Stimulated activated CD4-positive, alpha-beta T cell treated with anti-CD3 and anti-CD28 coated beads, TNF-alpha, amount 100 ng/mL, for 24 hours (primary cell): ENCODE measurements around the gene GPR176.

Experiments used
- DNase-seq, 3 experiments: peaks; one replicate each; pipeline ENCODE4 v3.0.0-alpha.2; 2020; ENCODE audit warnings: low read depth in 3 of 3

The GPR176 gene, protein sequence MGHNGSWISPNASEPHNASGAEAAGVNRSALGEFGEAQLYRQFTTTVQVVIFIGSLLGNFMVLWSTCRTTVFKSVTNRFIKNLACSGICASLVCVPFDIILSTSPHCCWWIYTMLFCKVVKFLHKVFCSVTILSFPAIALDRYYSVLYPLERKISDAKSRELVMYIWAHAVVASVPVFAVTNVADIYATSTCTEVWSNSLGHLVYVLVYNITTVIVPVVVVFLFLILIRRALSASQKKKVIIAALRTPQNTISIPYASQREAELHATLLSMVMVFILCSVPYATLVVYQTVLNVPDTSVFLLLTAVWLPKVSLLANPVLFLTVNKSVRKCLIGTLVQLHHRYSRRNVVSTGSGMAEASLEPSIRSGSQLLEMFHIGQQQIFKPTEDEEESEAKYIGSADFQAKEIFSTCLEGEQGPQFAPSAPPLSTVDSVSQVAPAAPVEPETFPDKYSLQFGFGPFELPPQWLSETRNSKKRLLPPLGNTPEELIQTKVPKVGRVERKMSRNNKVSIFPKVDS

DNA sequence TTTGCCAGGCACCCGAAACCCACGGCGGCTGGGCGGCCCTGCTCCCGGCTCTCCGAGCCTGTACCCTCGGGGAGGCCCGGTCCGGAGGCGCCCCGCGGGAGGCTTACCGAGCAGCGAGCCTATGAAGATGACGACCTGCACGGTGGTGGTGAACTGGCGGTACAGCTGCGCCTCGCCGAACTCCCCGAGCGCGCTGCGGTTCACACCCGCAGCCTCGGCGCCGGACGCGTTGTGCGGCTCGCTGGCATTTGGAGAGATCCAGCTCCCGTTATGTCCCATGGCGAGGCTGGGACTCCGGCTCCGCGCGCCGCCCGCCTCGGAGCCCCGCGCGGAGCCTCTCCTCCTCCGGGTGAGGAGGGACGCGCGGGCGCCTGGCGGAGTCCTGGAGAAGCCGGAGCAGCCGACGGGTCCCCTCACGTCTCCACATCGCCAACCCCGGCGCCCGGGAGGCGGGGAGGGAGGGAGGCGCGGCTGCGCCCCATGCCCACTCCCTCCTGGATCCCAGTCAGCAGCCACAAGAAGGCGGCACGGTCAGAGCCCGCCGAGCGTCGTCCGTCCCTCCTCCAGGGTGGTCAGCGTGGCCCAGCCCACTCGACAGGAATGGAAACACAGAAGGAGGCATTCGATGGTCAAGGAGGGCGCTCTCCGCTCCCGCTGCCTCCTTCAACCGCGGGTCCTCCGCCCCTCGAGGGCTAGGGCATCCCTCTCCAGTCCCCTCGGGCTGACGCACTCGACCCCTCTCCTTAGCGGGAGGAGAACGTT, at the start of gene GPR176:
TSS of gene GPR176 (minus strand) at position 519 of the 762 bp plus-strand sequence. CDS start at position 279, 240 bp downstream.
- no peak for DNase-seq

DNA sequence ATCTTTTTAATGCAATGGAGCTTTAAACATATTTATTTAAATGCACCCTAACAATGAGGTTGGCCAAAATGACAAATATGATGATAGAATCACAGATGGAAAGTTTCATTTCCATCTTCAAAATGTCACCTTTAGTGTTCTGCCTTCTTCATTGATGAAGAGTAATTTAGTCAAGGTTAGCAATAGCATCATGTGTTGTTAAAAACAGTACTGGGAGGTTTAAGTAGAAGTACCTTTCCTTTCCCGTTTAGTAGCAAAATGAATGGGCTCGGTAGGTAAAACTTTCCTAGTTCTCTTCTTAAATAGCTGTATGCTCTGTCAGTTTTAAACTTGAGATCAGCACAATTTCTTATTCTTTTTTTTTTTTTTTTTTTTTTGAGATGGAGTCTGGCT, 48.9 kb upstream of the GPR176 start:
- no peak for DNase-seq

DNA sequence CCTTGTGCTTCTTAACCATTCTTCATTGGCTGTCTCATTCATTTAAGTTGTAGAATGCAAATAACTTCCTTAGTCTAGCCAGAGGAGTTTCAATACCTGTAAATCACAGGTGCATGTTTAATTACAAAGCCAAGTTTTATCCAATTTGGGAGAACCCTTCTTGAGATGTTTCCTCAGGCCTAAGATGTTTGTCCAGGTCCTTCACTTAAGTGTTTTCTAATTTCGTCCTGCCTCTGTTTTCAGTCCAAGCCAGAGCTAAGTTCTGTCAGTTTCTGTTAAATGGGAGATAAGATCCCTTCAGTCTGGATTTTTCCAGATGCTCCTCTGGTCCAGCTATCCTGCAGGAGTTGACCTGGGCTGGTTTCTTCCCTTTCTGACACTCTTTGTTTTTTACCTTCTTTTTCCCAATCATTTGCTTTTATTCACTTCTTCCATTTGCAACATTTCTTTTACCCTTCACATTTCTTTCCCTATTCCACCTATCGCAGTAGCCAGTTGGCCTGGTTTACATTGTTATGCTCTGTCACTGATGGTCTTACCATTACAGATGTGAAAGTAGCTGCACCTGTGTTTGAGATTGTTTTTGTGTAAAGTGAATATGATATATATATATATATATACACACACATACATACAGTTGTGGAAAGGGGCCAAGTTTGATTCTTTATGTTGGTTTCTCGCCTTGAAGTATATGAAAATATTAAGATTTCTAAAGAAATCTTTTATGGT, 48.4 kb upstream of the GPR176 start:
- no peak for DNase-seq

DNA sequence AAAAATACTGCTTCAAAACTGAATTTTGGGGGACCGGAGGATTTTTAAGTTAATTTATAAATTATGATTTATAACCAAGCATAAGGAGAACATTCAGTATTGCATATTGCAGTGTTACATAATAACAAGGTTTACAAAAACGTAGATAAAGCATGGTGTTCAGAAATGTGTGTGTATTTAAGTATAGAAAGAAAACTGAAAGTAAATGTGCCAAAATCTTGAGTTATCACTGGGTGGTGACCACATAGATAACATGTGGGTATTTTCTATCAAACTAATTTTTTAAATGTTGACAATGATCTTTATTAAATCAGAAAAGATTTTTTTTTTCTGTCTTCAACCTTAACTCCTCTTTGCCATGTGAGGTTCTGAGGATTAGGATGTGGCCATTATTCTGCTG, 46.5 kb upstream of the GPR176 start:
- no peak for DNase-seq

DNA sequence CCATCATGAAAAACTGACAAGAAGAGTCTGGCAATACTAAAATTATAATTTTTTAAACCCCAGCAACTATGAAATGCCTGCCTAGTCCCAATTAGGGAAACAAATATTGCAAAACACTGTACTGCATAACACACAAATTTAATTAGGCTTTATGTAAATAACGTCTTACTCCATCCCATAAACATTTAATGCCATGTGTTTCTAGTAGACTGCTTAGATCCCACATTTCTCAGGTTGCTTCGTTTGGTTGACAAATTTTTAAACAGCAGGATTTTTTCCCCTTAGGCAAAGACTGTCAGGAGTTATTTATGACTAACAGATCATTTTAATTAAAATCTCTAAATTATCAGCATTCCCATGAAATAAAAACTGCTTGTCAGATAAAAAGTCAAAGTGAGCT, 43.7 kb upstream of the GPR176 start:
- no peak for DNase-seq

DNA sequence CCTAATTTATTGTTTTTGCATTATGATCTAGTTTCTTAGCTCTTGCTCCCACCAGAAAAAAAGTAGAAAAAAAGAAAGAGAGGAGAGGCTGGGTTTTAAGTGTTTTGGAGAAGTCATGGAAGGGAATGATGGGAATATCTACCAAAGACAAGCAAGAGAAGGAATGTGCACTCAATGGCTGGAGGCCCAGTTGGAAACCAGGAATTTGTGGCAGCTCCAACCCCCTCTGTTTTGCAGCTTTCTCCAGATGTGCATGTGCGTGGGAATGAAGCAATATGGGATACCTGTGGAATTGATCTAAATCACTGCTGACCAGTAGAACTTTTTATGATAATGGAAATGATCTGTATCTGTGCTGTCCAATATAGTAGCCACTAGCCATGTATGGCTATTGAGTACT, 41.0 kb upstream of the GPR176 start:
- DNase-seq, result no peak

DNA sequence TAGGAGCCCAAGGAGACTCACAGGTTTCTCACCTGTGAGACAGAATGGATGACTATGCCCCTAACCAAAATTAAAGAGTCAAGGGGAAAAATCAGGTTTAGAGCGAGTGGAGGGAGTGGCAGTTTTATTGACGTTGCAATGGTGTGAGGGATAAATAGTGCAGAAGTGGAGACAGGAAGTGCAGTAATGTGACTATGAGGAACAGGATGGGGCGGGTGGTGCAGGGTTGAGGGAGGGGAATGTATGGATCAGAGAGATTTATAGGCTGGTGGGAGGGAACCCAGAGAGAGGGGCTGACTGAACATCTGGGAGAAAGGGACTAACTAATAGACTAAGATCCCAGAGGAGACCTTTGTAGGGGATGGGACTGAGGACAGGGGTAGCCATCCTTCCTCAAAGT, 40.3 kb upstream of the GPR176 start:
- no peak for DNase-seq

DNA sequence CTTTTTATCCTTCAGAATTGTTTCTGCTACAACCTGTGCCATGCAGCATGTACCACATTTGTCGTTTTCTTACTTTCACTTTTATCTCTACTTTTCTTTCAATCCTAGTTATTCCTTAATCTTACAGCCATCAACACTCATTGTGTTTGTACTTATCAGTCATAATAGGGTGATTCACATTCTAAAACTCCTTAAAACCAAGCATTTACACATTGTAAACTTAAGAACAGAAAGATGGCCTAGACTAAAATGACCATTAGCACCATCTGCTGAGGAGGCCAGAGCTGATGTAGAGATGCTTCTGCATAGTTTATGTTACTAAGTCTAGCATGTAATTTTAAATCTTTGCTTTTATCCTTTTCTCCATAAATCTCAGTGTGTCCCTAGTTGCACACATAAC, 39.3 kb upstream of the GPR176 start:
- no peak for DNase-seq

DNA sequence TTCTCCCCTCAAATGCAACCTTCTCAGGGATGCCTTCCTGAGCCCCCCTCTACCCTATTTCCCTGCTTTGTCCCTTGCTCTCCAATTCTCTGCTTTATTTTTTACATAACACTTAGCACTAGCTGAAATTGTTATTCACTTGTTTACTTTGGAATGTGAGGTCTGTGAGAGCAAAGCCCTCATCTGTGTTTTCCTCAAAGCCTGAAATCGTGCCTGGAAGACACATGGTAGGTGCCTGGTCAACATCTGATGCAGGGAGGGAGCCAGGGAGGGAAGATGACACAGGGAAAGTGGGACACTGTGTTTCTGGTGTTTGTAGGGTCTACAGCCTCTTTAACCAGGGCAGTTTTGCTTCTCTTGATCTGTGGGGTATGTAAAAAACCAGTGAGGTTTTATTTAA, 37.4 kb upstream of the GPR176 start:
- no peak for DNase-seq

DNA sequence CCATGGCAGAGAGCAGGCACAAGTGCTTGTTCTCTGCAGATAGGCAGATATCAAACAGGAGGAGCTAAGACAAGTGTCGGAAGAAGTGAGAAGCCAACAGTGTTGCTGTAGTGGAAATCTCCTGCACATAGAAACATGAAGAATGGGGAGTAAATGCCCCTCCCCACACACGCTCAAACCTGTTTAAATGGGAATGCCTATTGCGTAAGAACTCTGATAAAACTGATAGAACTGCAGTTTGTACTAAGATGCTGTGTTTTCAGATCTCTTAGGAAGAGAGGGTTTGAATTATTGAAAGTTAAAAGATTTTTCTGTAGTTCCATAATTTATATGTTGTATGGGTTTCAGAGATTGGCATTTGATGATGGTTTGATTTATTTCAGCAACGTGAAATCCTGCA, 33.5 kb upstream of the GPR176 start:
- DNase-seq, result no peak

DNA sequence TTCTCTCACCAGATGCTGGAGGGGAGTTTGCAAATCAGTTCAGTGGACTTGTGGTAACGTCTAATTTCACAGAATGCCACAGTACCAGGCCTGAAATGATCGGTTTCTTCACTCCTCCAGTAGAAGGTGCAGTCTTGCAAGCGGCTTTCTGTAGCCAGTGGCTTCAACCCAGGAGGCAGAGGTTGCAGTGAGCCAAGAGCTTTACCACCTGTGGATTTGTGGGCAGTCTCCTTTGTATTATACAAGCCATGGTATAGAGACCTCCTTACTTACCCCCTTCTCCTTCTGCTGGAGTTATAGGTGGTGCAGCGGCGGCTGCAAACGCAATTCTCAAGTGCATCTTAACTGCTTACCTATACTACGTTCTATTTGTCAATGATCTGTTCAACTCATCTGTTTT, 31.5 kb upstream of the GPR176 start:
- DNase-seq, result no peak

DNA sequence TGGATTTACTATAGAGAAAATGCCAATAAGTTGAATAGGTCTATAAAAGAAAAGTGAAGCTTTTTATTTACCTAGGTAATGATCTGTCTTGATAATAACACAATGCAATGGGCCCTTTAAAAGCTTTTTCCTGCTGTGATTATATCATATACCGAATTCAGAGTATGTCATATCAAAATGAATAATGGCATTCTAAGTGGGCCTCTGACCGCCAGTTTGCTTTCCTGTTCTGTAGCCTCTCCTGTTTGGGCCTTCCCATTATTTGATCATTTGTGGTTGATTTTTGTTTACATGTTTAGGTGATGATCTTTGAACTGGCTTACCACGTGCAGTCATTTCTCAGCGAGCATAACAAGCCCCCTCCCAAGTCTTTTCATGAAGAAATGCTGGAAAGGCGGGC, 28.8 kb upstream of the GPR176 start:
- no peak for DNase-seq

DNA sequence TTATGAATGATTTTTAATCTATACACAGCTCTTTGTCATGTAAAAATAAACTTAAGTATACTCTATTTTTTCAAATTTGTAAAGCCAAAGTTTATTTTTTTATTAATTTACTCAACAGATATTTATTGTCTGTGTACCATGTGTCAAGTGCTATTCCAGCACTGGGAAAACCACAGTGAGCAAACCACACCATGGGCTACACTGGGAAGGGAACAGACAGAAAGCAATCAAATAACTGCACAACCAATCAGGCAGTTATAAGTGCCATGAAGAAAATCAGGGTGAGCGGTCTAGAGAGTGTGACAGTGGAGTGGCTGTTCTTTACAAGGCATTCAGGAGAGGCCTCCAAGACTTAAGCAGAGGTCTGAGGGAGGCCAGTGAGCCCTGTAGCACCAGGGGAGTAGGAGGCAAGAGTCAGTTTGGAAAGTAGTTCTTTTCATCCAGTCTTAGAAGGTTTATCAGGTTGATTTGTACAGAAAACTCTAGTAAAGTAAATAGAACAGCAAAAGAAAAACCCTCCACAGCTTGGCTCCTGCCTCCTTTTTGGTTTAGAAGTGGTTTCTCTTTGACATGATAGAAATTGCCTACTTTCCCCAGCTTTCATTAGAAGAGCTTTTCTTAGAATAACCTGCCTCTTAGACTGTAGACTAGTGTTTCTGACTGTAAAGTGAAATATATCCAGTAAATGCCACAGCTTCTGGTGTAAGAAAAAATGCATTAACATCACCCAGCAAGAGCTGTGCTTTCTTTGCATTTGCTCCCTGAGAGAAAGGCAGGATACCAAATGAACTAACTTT, 27.5 kb upstream of the GPR176 start:
- no peak for DNase-seq

DNA sequence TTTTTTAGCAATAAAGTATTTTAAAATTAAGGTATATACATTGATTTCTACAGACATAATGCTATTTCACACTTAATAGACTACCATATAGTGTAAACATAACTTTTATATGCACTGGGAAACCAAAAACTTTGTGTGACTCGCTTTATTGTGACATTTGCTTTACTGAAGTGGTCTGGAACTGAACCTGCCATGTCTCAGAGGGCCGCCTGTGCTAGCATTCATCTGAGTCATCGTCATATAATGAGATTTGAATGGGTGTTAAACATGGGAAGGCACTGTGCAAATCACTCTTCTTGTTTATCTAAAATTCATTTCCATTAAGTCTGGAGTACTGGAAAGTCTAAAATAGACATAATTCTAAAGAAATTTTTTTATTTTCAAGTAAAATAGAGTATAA, 26.8 kb upstream of the GPR176 start:
- DNase-seq, result no peak

DNA sequence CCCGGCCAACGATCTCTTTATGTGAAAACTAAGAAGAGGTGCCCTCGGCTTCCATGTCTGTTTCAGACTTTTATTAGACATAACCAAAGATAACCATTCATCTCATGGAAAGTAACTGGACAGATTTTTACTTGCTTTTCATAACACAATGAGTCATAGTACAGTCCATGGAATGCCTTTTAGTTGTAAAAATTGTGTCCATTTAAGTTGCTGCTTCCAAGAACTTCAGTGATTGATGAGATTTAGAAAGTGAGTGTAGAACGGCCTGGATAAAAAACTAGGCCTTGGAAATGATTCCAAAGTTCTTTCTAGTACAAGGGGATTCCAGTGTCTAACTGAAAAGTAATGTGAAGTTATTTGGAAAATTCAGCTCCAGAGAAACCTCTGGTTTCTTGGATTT, 24.7 kb upstream of the GPR176 start:
- DNase-seq, result no peak

DNA sequence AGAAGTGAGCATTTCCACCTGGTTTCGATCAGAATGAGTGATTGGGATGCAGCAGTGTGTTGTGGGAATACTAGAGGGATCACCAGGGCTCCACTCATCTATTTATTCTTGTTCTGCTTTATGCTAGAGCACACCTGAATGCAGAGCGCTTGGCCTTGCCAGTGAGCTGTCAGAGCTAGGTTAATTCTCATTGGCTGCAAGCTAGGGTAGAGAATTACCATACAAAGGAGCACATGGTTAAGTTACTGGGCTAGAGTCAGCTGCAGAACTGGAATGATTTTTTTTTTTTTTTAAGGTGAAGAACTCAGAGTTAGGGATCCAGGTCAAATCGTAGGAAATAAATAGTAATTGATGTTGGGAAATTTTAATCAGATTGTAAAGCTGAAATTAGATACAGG, 22.7 kb upstream of the GPR176 start:
- no peak for DNase-seq

DNA sequence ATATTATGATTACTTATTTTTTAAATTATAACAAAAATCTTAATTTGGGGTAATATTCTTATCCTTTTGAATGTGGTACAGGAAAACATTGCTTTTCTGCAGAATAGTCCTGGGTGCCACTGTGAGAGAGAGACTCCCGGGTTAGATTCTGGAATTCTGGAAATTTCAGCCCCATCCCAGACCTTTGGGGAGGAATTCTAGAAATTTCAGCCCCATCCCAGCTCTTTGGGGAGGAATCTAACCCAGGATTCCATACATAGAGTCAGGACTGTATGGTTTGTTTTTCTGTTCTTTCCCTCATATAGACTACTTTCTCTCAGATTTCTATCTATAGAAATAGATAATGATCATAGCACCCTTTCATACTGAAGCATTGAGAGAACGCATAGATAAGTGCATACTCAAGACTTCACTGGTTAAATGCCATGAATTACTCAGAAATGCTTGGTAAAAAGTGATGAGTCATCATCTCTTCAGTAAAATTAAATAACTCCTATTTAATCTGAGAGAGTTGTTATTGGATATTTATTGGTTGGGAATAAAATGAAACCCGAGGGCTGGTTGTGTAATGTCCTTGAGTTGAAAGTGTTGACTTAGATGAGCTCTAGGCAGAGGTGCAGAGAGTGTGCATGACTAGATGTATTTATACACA, 22.2 kb upstream of the GPR176 start:
- DNase-seq, result no peak

DNA sequence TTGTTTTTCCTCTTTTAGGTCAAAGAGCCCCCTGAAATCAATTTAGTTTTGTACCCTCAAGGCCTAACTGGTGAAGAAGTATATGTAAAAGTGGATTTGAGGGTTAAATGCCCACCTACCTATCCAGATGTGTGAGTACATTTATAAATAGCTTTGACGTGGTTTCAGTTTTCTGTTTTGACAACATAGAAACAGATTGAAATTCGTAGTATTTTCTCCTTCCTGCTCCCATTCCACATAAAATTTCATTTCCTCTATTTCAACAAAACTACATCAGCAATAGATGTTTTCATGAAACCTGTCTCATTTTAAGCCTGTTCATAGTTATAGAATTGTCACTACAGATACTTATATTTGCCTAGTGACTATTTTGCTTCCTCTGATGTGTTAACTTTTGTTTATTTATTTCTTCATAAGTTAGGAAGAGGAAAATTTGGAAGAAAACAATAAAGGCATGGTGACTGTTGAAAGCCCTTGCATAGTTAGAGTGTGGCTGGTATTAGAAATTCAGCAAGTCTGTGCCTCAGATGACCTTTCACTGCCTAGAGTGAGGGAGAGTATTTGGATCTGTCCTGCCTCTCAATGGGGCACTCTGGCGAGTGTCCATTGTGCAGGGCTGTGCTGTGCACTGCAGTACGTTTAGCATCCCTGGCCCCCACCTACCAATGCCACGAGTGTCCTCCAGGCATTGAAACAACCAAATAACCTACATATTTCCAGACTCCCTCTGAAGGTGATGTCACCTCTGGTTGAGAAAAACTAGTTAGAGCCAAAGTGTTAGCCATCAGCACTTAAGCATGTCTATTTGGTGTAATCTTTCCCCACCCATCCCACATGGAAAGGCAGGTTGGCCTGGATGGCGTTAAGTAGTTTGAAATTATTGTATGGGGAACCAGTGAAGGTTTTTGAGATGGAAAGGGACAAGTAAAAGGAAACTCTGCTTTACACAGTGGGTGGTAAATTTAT, 19.7 kb upstream of the GPR176 start:
- DNase-seq, result no peak

DNA sequence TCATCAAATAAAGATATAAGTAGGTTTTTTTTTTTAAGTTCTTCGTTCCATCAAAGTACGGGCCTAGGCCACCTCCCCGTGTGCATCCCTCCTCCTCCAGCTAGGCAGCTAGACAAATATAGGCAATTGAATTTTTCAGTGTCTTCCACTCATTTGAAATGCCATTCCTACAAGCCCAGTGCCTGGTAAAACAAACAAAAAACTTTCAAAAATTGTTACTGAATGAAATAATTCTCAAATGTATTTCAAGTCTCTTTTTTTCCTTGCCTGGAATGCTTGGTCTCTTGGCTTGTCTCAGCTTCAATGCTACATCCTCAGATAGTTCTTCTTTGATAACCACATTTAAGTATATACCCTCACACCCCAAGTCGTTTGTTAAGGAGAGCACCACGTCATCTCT, 17.6 kb upstream of the GPR176 start:
- no peak for DNase-seq

DNA sequence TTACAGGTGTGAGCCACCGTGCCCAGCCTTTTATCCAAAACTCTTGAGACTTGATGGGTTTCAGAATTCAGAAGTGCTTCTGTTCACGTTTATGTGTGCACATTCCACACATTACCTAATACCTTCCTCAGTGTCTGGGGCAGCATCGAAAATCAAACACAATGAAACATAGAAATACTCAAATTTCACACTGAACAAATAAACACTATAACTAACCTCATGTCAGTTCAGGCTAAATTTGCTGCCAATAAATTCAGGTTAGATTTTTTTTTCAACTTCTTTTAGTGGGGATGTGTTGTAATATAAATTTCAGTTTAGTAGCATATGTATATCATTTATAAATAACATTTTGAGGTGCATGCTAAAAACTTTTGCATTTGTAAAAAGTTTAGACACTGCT, 16.6 kb upstream of the GPR176 start:
- no peak for DNase-seq
